ENCODE data around the gene TBX21. TPM values are rescaled to one million over a fixed set of nuclear protein-coding genes. Genes with fewer than 3 reads are reported as not detected.

TBX21 gene
- total RNA-seq, 4 donors from 2014 or later = 0.42 to 2.2 (median 0.61) TPM

GRCh38 chr17:47695429-47696376 lies 37.3 kb upstream of the TBX21 start:
- H3K9me3 ChIP-seq = no peaks in the 10 kb centered on the region
- H3K4me1 ChIP-seq = peaks cover 9 to 49% (median 36%) of the 10 kb centered on the region in 4 donors
- peak overlapping the region; percentile 90 to 100 (median 99) for H3K4me3 ChIP-seq
- DNase-seq (ENCODE audit: extremely low spot score) = no peak
- peaks cover 8 to 31% (median 24%) of the 10 kb centered on the region in 4 donors for H3K36me3 ChIP-seq
- intact Hi-C loops (cut with DNase I) = no loop called here
- no peaks in the 10 kb centered on the region for H3K27me3 ChIP-seq
- TF ChIP-seq CTCF (IDR thresholded peaks at IDR 0.05) (no peak), POLR2AphosphoS5 (IDR thresholded peaks at IDR 0.05) (no peak), EP300 (IDR thresholded peaks at IDR 0.05) (no peak), POLR2A (IDR thresholded peaks at IDR 0.05; ENCODE audit: low read depth) (no peak)
- H3K27ac ChIP-seq (replicated peaks in 1 of 4) = peak overlapping the region; percentile 86 to 93 (median 91)
- 56% methylated on average over 33 of the region's 47 CpGs for WGBS

GRCh38 chr17:47696717-47697642 lies 36.1 kb upstream of the TBX21 start:
- peaks cover 8 to 44% (median 36%) of the 10 kb centered on the region in 4 donors for H3K36me3 ChIP-seq
- no peak for TF ChIP-seq EP300 (IDR thresholded peaks at IDR 0.05)
- no peak for TF ChIP-seq POLR2A (IDR thresholded peaks at IDR 0.05; ENCODE audit: low read depth)
- TF ChIP-seq POLR2AphosphoS5 (IDR thresholded peaks at IDR 0.05) = no peak
- 57% methylated on average over 6 of the region's 11 CpGs for WGBS
- H3K27ac ChIP-seq (replicated peaks in 1 of 4) = no peak overlapping the region
- H3K27me3 ChIP-seq = no peaks in the 10 kb centered on the region
- H3K4me3 ChIP-seq = peak overlapping the region in 1 of 4 donors; percentile 90
- DNase-seq (ENCODE audit: extremely low spot score) = no peak
- peaks cover 9 to 51% (median 39%) of the 10 kb centered on the region in 4 donors for H3K4me1 ChIP-seq
- intact Hi-C loops (cut with DNase I) = no loop called here
- H3K9me3 ChIP-seq = no peaks in the 10 kb centered on the region

- 74% methylated on average over 9 of the region's 9 CpGs for WGBS
Measured at GRCh38 chr17:47697906-47698711, 34.9 kb upstream of the TBX21 start.

GRCh38 chr17:47698749-47699535 lies 34.1 kb upstream of the TBX21 start:
- intact Hi-C loops (cut with DNase I) = no loop called here
- no peak overlapping the region for H3K4me3 ChIP-seq
- TF ChIP-seq POLR2AphosphoS5 (IDR thresholded peaks at IDR 0.05) (no peak), EP300 (IDR thresholded peaks at IDR 0.05) (no peak), CTCF (IDR thresholded peaks at IDR 0.05) (peak in 2 of 3 experiments; percentile 83 to 94), POLR2A (IDR thresholded peaks at IDR 0.05; ENCODE audit: low read depth) (no peak)
- no peaks in the 10 kb centered on the region for H3K9me3 ChIP-seq
- no peak for DNase-seq (ENCODE audit: extremely low spot score)
- 47% methylated on average over 16 of the region's 25 CpGs for WGBS
- H3K4me1 ChIP-seq = peaks cover 0 to 52% (median 33%) of the 10 kb centered on the region in 4 donors
- H3K27ac ChIP-seq (replicated peaks in 1 of 4) = no peak overlapping the region
- H3K36me3 ChIP-seq = peaks cover 8 to 48% (median 38%) of the 10 kb centered on the region in 4 donors
- H3K27me3 ChIP-seq = no peaks in the 10 kb centered on the region

More at GRCh38 chr17:47697906-47698711, 34.9 kb upstream of the TBX21 start:
- TF ChIP-seq EP300 (IDR thresholded peaks at IDR 0.05) (no peak), CTCF (IDR thresholded peaks at IDR 0.05) (no peak)
- Histone ChIP-seq H3K27ac (replicated peaks in 1 of 4) (no peak overlapping the region), H3K27me3 (no peaks in the 10 kb centered on the region), H3K4me1 (peaks cover 5 to 52% (median 35%) of the 10 kb centered on the region in 4 donors), H3K9me3 (no peaks in the 10 kb centered on the region), H3K4me3 (no peak overlapping the region), H3K36me3 (peaks cover 8 to 48% (median 38%) of the 10 kb centered on the region in 4 donors)
- intact Hi-C loops (cut with DNase I) = no loop called here
- DNase-seq (ENCODE audit: extremely low spot score) = no peak
